Skin of body (tissue), 2 donors: ENCODE measurements around the gene DPH7. TPM values are rescaled to one million over a fixed set of nuclear protein-coding genes. Genes with fewer than 3 reads are reported as not detected.
"Not testable (repeated sequence)": the region's sequence is repeated elsewhere in the genome, so short reads cannot be mapped to it uniquely, and the experiment has no call there.

Experiments
- DNase-seq: peaks from one replicate; lab custom pipeline; 2025; lab: John Stamatoyannopoulos, UW
- total RNA-seq: library from RNA; depleted of rRNA; stranded (reverse); fragments of >200 nt; gene quantifications from one replicate; pipeline ENCODE4 v1.2.3, GENCODE V29; 2014

Gene DPH7
- total RNA-seq, 1 donor from 2014 or later = 25.1 TPM

GRCh38 chr9:137550958-137551263 lies 27.8 kb downstream of the DPH7 start:
- DNase-seq = not testable (repeated sequence)

- peak; percentile 56 for DNase-seq
Observed at GRCh38 chr9:137550231-137550621, 28.5 kb downstream of the DPH7 start, which contains the start of gene PNPLA7. PNPLA7 (minus strand) TSS chr9:137550402; CDS start chr9:137550197, 205 bp downstream.

- no peak for DNase-seq
Observed at GRCh38 chr9:137547687-137548543, 30.8 kb downstream of the DPH7 start.

GRCh38 chr9:137545123-137545522 lies 33.6 kb downstream of the DPH7 start:
- DNase-seq = no peak

GRCh38 chr9:137544176-137544760 lies 34.5 kb downstream of the DPH7 start:
- DNase-seq = no peak

GRCh38 chr9:137543237-137543963 lies 35.3 kb downstream of the DPH7 start:
- DNase-seq = no peak

- no peak for DNase-seq
Observed at GRCh38 chr9:137542486-137542885, 36.2 kb downstream of the DPH7 start.

GRCh38 chr9:137540536-137540935 lies 38.2 kb downstream of the DPH7 start:
- no peak for DNase-seq

GRCh38 chr9:137538058-137538457 lies 40.7 kb downstream of the DPH7 start:
- no peak for DNase-seq

- DNase-seq = not testable (repeated sequence)
Observed at GRCh38 chr9:137536594-137537131, 42.1 kb downstream of the DPH7 start.

- DNase-seq = no peak
Observed at GRCh38 chr9:137535120-137535428, 43.7 kb downstream of the DPH7 start.

GRCh38 chr9:137534256-137535119 lies 44.2 kb downstream of the DPH7 start:
- peak; percentile 32 for DNase-seq

- not testable (repeated sequence) for DNase-seq
Observed at GRCh38 chr9:137532891-137533468, 45.7 kb downstream of the DPH7 start.

- DNase-seq = no peak
Observed at GRCh38 chr9:137531099-137531765, 47.5 kb downstream of the DPH7 start.

GRCh38 chr9:137530331-137530730 lies 48.4 kb downstream of the DPH7 start:
- no peak for DNase-seq

- no peak for DNase-seq
Observed at GRCh38 chr9:137524981-137525317, 53.8 kb downstream of the DPH7 start.

- no peak for DNase-seq
Observed at GRCh38 chr9:137524161-137524980, 54.4 kb downstream of the DPH7 start.

- no peak for DNase-seq
Observed at GRCh38 chr9:137522746-137523455, 55.8 kb downstream of the DPH7 start.
